Thyroid gland (tissue), 4 donors: ENCODE results near the gene DISC1. TPM values are rescaled to one million over a fixed set of nuclear protein-coding genes. Genes with fewer than 3 reads are reported as not detected.

ENCODE experiments used
- DNase-seq, 2 donors: peaks; one replicate each; pipeline ENCODE4 v3.0.0-alpha.2; 2019
- H3K27ac ChIP-seq, 3 donors: fragments of 200-600 bp; sonication (generic); 1 replicate in 2 of 3; 2 replicates in 1 of 3; pipeline ENCODE4 v1.5.1; 2016 to 2019; ENCODE audit warnings: mild to moderate bottlenecking in 1 of 3, moderate library complexity in 1 of 3
- H3K27me3 ChIP-seq: fragments of 200-600 bp; sonication (generic); one replicate; pipeline ENCODE4 v1.5.1; 2019
- H3K36me3 ChIP-seq, 2 donors: fragments of 200-600 bp; sonication (generic); one replicate each; pipeline ENCODE4 v1.5.1; 2016 to 2019
- H3K4me1 ChIP-seq, 2 donors: fragments of 200-600 bp; sonication (generic); one replicate each; pipeline ENCODE4 v1.5.1; 2017 to 2019
- H3K4me3 ChIP-seq, 3 donors: fragments of 200-600 bp; sonication (generic); replicated peaks in 1 of 3; 1 replicate in 2 of 3; 2 replicates in 1 of 3; pipeline ENCODE4 v1.5.1; 2016; ENCODE audit warnings: mild to moderate bottlenecking in 1 of 3
- H3K9me3 ChIP-seq: fragments of 200-600 bp; sonication (generic); one replicate; pipeline ENCODE4 v1.5.1; 2017
- POLR2A ChIP-seq, 2 donors: fragments of 450-650 bp; IDR thresholded peaks; one replicate each; pipeline ENCODE4 v1.6.1; 2017; ENCODE audit warnings: antibody characterized with exemption in 2 of 2, mild to moderate bottlenecking in 2 of 2, moderate library complexity in 1 of 2
- WGBS, 2 donors: methylation state at CpG; one replicate each; pipeline ENCODE4 v1.1.5; 2017; 5-methylcytosine and 5-hydroxymethylcytosine counted together
- intact Hi-C: fragments of 100-400 bp; cut with DNase I; formaldehyde crosslinking; loops from one replicate; pipeline ENCODE4 v1.15.1; 2023
- total RNA-seq, 4 donors: library from RNA; depleted of rRNA; stranded (reverse); fragments of >200 nt; gene quantifications; one replicate each; pipeline ENCODE4 v1.2.3, GENCODE V29; 2016
- TF ChIP-seq, protein P1 (sequence below), 6 experiments: fragments of 200-600 bp in 3 of 6; fragments of 450-650 bp in 3 of 6; sonication (generic) in 3 of 6; IDR thresholded peaks; one replicate each; pipeline ENCODE4 v1.5.1; 2016 to 2019; ENCODE audit warnings: antibody characterized with exemption in 6 of 6, mild to moderate bottlenecking in 2 of 6, inconsistent platforms in 1 of 6, moderate library complexity in 1 of 6

DISC1 gene
- total RNA-seq, 4 donors from 2014 or later = 6.9 to 17.7 (median 9.8) TPM

DNA sequence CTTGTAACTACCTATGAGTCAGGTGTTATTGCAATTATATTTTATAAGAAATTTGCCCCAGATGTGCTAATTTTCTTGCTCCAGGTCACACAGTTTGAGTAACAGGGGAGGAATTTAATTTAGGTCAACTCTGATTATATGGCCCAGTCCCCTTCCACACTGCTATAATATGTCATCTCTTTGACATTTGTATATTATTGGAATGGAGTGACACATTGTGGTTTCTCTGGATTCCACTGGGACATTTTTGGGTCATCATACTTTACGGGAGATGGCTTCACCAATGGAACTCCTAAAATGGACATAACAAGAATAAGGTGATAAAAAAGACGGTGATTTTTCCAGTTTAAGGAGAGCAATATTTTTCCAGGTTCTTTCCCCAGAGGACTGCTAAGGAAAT lies 191.2 kb downstream of the DISC1 start:
- H3K4me3 ChIP-seq = no peak overlapping the region
- no peak for TF ChIP-seq POLR2A (IDR thresholded peaks at IDR 0.05)
- TF ChIP-seq, protein P1, sequence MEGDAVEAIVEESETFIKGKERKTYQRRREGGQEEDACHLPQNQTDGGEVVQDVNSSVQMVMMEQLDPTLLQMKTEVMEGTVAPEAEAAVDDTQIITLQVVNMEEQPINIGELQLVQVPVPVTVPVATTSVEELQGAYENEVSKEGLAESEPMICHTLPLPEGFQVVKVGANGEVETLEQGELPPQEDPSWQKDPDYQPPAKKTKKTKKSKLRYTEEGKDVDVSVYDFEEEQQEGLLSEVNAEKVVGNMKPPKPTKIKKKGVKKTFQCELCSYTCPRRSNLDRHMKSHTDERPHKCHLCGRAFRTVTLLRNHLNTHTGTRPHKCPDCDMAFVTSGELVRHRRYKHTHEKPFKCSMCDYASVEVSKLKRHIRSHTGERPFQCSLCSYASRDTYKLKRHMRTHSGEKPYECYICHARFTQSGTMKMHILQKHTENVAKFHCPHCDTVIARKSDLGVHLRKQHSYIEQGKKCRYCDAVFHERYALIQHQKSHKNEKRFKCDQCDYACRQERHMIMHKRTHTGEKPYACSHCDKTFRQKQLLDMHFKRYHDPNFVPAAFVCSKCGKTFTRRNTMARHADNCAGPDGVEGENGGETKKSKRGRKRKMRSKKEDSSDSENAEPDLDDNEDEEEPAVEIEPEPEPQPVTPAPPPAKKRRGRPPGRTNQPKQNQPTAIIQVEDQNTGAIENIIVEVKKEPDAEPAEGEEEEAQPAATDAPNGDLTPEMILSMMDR (IDR thresholded peaks at IDR 0.05) = no peak
- intact Hi-C loops = no loop called here
- H3K9me3 ChIP-seq = no peaks in the 10 kb centered on the region
- no peak for DNase-seq
- H3K27ac ChIP-seq = no peak overlapping the region
- H3K27me3 ChIP-seq = no peaks in the 10 kb centered on the region
- WGBS, 2 donors = 94 to 95% methylated on average over 2 of the region's 2 CpGs
- no peaks in the 10 kb centered on the region for H3K36me3 ChIP-seq
- H3K4me1 ChIP-seq = no peaks in the 10 kb centered on the region

DNA sequence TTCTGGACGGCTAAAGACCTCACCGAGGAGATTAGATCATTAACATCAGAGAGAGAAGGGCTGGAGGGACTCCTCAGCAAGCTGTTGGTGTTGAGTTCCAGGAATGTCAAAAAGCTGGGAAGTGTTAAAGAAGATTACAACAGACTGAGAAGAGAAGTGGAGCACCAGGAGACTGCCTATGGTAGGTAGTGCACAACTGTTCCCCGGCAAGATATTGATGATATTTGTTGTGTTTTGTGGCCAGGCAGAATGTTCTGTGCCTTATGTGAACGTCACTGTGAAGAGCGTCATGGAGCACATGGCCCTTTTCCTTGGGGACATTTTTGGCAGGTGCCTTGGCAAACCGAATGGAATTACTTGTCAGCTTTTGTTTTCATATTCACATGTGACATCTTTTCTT lies 191.7 kb downstream of the DISC1 start:
- H3K36me3 ChIP-seq = no peaks in the 10 kb centered on the region
- no peak for TF ChIP-seq POLR2A (IDR thresholded peaks at IDR 0.05)
- TF ChIP-seq, protein P1 (IDR thresholded peaks at IDR 0.05) = no peak
- H3K4me3 ChIP-seq = no peak overlapping the region
- no peaks in the 10 kb centered on the region for H3K27me3 ChIP-seq
- no peaks in the 10 kb centered on the region for H3K4me1 ChIP-seq
- H3K27ac ChIP-seq = no peak overlapping the region
- H3K9me3 ChIP-seq = no peaks in the 10 kb centered on the region
- WGBS, 2 donors = 56 to 65% methylated on average over 6 of the region's 6 CpGs
- no peak for DNase-seq
- intact Hi-C loops = no loop called here

DNA sequence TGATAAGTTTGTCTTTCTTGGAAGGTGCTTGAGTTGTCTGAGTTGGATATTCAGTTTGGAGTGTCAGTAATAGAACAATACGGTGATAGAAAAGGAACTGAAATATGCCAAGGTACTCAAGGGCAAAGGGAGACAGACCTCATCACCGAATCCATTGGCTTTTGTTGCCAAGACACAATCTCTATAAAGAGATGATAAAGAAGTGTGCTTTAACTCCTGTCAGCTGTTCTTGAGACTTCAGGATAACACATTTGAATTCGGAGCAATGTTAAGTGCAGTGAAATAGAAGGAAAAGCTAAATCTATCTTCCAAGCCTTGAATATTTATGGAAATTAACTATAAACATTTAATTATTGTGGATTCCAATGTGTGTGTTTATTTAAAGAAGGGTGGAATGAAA lies 194.7 kb downstream of the DISC1 start:
- Histone ChIP-seq H3K27ac (no peak overlapping the region), H3K4me3 (no peak overlapping the region), H3K4me1 (no peaks in the 10 kb centered on the region), H3K27me3 (no peaks in the 10 kb centered on the region), H3K9me3 (no peaks in the 10 kb centered on the region), H3K36me3 (no peaks in the 10 kb centered on the region)
- TF ChIP-seq POLR2A (IDR thresholded peaks at IDR 0.05) = no peak
- TF ChIP-seq, protein P1 (IDR thresholded peaks at IDR 0.05) = no peak
- WGBS, 2 donors = 90 to 93% methylated on average over 3 of the region's 3 CpGs
- DNase-seq = no peak
- intact Hi-C loops = no loop called here

DNA sequence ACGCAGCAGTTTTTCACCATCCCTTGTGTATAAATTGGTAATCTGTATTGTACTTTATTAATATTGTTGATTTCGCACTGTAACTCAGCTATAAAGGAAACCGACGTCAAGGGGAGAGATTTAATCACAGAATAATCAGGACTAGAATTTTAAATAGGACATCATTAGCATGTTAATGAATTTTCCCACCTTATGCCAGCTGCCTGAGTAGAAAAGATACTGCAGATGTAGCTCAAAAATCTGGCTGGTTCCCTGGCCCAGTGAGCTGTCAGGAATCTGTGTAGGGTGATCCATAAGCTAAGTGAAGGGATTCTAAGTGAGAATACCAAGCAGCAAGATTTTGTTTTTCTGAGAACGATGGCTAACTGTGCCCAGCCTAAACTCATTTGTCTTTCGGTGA lies 195.5 kb downstream of the DISC1 start:
- H3K36me3 ChIP-seq = no peaks in the 10 kb centered on the region
- TF ChIP-seq, protein P1 (IDR thresholded peaks at IDR 0.05) = no peak
- no peak for TF ChIP-seq POLR2A (IDR thresholded peaks at IDR 0.05)
- intact Hi-C loops = no loop called here
- WGBS, 2 donors = 94 to 97% methylated on average over 6 of the region's 6 CpGs
- no peak overlapping the region for H3K27ac ChIP-seq
- no peaks in the 10 kb centered on the region for H3K27me3 ChIP-seq
- no peak for DNase-seq
- H3K4me3 ChIP-seq = no peak overlapping the region
- H3K9me3 ChIP-seq = no peaks in the 10 kb centered on the region
- H3K4me1 ChIP-seq = no peaks in the 10 kb centered on the region

DNA sequence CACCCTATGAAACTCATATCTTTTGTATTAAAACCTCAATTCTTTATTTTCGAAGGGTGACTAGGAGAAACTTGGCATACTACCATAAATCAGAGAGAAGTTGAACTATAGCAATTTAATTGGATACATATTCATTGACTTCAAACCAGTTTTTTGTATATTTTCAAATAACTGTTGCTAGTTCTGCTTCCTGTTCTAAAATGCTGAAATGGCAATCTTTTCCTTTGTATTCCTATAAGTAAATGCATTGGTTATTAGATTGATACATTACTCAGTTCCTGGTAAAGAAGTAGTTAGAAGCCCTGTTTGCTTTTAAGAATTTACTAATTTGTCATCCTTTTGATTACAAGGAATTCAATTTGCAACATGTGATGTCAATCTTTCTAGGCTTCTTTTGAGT lies 200.0 kb downstream of the DISC1 start:
- intact Hi-C loops = no loop called here
- 96% methylated on average over 1 of the region's 1 CpG for WGBS, 2 donors
- Histone ChIP-seq H3K9me3 (no peaks in the 10 kb centered on the region), H3K36me3 (no peaks in the 10 kb centered on the region), H3K27me3 (no peaks in the 10 kb centered on the region), H3K27ac (no peak overlapping the region), H3K4me1 (peaks cover 0 to 5% of the 10 kb centered on the region in 2 donors), H3K4me3 (no peak overlapping the region)
- TF ChIP-seq POLR2A (IDR thresholded peaks at IDR 0.05) = no peak
- TF ChIP-seq, protein P1 (IDR thresholded peaks at IDR 0.05) = no peak
- no peak for DNase-seq
